GM18907 (cell line): Measurements from ENCODE around the gene ENTPD8.

Source experiments
- ATAC-seq: cut with Tn5 transposase; IDR thresholded peaks from one replicate; pipeline ENCODE4 v1.9.1; 2021; ENCODE audit warnings: mild to moderate bottlenecking, moderate library complexity; ENCODE audit not compliant: unreplicated experiment

ENTPD8 gene

DNA sequence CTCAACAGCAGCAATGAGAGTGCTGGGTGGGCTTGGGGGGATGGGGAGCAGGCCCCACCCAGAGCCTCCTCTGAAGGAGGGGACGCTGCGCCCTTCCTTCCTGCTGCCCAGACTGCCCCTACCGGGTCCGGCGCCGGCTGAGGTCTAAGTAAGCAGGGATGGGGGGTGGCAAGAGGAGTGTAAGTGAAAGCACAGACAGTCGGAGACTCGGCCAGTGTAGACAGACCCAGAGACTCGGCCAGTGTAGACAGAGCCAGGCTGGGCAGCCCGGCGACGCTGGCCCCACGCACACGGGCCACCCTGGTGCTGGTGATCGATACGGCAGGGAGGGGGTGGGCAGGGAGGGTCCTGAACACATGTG lies 7.4 kb upstream of the ENTPD8 start:
- no peak for ATAC-seq

DNA sequence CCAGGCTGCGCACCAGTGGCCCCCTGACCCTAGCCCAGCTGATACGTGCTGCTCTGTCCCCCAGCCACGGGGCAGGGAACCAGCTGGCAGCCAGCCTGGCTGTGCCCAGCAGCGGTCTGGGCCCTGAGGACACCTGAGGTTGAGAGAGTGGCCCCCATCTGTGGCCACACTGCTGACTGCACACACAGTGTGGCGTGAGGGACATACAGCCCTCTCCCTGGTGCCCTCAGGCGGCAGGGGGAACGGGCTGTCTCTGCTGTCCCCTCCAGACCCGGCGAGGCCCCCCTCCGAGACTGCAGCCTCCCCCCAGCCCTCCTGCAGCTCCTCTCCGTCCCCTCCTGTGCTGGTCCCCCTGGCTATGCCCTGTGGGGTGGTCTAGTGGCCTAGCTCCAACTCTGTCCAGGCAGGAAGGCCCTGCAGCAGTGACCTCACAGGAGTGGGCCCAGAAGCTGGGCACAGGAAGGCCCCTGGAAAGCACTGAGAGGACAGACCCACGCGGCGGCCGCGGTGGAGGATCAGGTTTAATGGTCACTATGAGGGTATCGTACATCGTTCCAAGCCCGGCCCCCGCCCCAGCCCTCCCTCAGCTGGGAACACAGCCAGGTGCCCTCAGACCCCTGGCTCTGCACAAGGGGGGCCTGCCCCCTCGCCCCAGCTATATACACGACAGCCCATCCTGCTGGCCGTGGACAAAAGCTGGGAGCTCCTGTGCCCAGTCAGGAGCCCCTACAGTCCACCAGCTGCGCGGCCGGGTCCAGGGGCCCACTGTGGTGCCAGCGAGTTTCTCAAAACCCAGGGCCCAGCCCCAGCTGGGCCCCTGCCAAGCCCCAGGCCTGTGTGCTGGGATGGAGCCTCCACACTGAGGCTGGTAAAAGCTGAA lies 6.8 kb upstream of the ENTPD8 start:
- ATAC-seq: no peak

DNA sequence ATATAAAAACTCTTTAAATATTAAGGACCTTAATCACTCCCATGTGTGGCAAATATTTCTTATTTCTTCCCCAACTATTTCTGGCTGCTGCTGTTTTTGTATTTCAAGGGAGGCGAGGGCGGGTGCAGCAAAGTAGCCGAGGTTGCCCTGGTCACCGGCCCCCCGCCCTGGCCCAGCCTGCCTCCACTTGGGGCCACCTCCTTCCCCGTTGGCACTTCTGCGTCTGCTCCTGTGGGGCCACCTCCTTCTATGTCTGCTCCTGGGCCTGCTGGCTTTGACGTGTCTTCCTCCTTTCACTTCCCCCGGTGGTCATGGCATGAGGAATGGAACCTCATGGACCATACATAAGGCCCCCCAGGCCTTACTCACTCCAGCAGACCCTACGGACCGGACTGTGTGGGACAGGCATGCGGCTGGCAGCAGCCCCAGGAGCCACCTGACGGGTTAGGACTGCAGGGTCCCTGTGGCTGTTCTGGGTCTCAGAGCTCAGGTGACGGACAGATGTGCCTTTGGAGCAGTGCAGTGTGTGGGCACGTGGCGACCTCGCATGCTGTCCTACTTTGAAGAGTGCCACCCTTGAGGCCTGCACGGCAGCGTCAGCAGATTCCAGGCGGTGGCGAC lies 5.8 kb upstream of the ENTPD8 start:
- ATAC-seq: no peak

DNA sequence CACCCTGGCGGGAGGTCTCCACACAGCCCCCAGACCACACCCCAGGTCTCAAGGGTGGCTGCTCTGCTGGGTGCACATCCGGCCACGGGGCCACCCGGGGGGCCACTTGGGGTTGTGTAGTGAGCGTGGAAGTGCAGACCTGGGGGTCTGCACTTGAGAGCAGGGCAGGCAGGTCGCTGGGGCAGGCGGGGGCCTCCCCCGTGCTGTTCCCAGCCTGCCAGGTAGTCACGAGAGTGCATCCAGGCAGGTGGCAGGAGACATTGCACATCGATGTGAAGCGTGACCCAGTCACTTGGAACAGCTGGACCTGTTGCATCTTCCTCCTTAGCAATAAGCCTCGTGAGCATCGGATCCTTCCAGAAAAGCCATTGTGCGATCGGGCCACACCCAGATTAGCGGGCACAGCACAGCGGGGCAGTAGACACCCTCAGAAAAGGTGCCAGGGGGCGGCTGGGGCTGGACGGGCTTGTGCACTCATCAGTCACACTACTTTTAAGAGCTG lies 4.8 kb upstream of the ENTPD8 start:
- no peak for ATAC-seq

DNA sequence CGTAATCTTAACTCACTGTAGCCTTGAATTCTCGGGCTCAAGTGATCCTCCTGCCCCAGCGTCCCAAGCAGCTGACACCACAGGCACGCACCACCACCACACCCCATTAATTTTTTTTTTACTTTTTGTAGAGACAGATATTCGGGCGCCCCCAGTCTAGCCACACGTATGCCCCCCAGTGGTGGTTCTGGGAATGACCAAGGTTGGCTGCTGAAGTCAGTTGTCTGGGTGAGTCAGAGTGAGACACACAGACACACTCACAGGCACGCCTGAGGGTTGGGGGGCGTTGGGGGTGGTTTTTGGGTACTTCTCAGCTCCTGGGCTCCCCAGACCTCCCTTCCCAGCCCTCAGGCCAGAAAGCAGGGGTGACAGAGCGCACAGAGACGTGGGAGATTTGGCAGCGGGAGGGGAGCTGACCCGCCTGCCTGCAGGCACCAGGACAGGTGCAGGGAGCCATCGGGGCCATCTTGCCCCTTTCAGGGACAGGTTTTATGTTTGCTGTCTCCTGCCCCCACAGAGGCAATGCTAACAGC lies 4.2 kb upstream of the ENTPD8 start:
- no peak for ATAC-seq

DNA sequence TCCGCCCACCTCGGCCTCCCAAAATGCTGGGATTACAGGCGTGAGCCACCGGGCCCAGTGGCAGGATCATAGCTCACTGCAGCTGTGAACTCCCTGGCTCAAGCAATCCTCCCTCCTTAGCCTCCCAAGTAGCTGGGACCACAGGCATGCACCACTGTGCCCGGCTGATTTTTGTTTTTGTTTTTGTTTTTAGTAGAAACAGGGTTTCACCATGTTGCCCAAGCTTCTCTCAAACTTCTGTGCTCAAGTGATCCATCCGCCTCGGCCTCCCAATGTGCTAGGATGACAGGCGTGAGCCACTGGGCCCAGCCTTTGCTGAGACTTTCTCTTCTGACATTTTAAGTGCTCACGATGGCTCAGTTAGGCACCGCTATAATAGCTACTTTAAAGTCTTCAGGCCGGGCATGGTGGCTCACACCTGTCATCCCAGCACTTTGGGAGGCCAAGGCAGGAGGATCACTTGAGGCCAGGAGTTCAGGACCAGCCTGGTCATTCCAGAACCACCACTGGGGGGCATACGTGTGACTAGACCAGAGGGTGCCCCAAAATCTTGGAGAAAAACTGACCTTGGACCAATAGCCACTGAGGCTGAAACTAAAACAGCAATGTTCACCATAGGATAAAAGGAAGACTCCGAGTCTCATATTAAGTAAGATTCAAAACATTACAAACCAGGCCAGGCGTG lies 3.1 kb upstream of the ENTPD8 start:
- ATAC-seq: no peak

DNA sequence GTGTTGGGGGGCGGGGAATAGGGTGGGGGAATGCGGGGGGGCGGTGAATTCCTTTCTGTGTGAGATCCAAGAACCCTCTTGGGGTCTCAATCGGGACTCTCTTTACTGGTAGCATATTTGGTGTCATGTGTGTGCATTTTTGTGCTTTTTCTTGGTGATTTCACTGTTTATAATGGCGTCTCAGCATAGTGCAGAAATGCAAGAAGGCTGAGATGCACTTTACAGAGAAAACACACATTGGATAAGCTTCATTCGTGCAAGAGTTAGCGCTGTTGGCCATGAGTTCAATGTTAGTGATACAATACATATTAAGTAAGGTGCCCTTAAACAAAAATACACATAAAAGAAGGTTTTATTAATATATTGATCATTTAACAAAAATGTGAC lies 771 bp upstream of the ENTPD8 start:
- ATAC-seq: no peak

DNA sequence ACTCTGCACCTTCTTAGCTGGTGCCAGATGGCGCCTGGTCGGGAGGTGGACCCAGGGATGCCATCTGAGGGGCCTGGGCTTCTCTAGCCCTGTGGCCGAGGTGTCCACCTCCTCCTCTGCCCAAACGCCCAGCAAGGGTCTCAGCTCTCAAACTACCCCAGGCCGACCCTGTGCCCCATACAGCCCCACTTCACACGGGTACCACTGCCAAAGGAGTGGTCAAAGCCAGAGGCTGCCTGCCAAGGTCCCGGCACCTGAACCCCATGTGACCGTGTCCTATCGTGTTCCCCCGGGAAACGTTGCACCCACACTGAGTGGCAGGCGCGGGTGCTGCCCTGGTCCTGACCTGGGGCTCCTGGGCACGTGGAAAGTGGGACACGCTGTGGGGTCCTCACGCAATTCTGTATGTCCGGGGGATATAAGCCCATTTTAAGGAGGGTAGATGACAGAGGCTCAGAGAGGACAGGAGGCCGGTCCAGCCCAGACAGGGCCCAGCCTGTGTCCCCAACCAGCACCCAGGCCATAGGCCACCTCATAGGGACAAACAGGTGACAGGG lies 1.9 kb downstream of the ENTPD8 start:
- no peak for ATAC-seq

DNA sequence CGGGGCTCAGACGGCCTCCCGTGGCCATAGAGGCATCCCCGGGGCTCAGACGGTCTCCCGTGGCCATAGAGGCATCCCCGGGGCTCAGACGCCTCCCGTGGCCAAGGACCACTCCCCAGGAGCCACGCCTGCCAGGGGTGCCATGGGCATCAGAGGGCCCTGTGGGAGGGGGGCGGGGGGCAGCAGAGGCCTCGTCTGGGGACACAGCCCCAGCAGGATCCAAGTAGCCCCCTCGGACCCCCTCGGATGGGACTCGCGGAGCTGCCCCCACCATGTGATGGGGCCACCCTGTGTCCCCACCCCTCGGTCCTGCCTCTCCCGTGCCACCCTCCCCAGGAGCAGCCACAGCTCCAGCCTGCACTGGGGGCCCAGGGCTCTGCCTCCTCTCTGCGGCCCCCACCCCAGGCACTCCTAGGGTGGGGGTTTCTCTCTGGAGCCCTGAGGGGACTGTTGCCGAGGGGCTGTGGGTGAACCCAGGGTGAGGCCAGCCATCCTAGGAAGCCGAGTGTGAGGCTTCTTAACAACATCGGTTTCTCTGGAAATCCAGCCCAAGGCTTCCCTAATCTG lies 2.5 kb downstream of the ENTPD8 start:
- ATAC-seq: no peak

DNA sequence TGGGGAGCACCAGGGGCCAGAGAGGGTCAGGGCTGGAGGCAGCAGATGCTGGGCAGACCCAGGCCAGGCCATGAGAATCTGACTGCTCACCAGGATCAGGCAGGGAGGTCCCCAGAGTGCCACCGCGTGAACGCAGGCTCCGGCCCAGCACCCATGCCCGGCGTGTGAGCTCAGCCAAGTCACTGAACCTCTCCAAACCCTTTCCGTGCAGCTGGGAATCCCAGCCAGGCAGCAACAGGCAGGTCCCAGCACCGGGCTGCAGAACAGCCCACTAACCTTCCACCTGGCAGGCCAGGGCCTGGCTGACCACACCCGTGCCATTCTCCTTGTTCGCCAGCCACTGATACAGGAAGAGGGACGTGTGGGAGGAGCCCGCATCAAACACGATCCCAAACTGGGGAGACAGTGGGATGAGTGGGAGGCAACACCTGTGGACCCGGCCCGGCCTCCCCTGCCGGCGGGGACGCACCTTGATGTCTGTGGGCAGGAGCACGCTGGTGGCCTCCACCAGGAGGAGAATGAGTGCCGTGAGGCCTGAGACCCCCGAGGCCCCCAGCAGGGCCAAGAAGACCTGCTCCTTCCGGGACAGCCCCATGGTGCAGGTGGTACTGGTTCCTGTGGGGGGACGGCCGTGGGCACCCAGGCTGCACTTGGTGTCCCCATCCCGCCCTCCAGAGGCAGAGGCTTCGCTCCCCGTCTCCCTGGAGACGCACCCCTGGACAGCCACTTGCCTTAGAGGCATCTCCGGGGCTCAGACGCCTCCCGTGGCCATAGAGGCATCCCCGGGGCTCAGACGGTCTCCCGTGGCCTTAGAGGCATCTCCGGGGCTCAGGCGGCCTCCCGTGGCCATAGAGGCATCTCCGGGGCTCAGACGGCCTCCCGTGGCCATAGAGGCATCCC lies 3.2 kb downstream of the ENTPD8 start:
- ATAC-seq: no peak

DNA sequence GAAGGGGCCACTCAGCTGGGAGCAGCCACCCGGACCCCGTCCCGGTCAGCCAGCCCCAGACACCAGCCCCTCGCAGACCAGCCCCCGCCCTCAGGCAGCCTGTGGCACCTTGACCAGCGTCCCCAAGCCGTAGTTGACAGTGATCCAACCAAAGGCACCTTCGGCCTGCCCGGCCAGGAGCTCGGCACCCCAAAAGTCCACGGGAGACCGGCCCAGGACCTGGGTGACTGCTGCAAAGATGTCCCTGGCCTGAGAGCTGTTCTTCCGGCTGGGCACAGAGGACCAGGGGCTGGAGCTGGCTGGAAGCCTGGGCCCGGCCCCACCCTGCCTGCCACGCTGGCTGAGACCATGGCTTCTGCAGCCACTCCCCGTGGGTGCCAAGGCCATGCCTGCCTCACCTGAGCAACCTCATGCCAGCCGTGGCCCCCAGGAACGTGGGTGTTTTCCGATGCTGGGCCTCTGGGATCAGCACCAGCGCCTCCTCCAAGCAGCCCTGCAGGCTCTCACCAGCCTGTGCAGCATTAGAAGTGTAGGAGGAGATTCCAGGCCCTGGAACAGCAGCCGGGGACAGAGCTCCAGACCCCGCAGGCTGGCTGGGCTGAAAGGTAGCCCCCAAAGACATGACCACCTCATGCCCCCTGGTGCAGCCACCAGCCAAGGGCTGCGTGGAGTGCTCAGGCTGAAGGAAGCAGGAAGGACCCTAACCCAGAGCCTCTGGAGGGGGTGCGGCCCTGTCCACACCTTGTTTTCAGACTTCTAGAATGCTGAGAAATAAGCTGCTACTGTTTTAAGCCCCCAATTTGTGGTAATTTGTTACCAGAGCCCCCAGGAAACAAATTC lies 4.2 kb downstream of the ENTPD8 start:
- ATAC-seq: no peak

DNA sequence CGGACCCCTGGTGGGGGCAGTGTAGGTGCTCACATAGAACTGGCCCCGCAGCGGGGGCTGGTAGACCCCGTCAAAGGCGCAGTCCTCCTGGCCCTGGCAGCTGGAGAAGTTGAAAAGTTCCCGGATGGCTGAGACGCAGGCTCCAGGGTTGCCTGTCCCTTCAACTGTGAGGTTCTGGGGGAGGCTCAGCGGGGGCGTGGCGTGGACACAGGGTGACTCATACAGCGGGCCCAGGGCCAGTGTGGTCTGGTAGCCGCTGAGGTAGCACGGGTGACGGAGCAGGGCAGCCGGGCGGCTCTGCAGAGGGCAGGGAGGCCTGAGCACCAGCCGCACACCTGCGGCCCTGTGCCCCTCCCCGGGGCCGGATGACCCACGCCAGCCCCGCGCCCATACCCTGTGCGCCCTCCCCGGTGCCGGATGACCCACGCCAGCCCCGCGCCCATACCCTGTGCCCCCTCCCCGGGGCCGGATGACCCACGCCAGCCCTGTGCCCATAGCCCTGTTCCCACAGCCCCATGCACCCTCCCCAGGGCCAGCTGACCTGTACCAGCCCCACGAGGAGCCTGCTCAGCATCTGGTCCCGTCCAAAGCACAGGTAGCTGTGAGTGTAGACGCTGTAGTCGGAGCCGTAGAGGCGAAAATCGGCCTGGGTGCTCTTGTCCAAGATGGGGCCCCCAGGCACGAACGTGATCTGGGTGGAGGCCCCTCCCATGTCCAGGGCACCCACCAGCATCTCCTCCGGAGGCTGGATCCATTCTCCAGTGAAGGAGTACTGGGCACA lies 5.0 kb downstream of the ENTPD8 start:
- ATAC-seq: no peak

DNA sequence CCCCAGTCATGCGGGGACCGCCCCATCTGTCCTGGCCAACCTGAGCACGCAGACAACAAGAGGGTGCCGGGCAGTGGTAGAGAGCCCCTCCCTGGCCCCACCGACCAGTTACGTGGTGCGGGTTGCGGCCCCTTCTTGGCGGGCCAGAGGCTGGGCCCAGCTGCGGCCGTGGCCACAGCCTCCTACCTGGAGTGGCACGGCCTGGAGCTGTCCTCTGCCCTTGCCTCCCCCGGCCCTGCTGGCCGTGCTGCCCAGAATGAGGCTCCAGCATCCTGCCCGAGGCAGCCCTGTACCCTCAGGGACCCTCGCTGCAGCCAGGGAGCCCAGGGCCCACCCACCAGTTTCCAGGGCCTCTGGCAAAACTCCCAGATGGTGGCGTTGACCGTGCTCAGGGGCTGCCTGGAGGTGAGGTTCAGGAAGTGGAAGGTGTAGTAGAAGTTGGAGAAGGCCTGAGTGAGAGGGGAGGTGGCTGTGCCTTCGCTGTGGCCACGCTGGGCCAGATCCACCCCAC lies 5.7 kb downstream of the ENTPD8 start:
- ATAC-seq: no peak

DNA sequence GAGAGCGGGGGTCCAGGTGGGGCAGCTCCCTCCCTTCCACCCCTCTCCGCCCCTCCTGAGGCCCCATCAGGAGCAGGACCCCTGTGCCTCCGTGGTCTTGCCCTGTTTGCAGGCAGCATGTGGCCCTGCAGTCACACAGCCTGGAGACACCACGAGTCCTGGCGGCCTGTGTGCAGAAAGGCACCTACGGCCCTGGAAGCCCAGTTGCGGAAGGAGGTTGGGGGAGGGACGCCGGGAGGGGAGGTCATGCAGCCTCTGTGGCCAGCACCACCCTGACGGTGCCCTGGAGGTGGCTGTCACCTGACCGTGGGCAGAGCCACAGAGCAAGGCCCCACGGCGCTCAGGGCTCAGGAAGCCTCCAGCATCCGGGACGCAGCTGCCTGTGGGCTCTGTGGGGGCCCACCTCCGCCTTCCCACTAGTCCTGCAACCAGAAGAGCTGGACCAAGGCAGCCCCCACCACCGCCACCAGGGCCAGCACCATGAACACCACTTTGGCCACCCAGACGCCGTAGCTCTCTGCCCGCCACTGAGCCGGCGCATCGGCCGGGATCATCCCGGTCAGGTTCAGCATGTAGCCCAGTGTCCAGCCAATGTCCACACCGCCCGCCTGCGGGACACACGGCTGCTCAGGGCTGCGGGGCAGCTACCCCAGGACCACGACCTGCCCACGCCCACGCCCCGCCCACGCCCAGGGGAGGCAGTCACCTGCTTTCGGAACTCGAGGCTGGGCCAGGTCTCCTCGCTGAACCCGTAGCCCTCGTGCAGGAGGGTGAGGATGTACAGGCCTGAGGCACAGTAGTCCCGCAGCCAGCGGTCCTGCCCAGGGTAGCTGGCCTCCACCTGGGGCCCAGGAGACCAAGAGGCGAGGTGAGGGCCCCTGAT lies 6.4 kb downstream of the ENTPD8 start:
- no peak for ATAC-seq

DNA sequence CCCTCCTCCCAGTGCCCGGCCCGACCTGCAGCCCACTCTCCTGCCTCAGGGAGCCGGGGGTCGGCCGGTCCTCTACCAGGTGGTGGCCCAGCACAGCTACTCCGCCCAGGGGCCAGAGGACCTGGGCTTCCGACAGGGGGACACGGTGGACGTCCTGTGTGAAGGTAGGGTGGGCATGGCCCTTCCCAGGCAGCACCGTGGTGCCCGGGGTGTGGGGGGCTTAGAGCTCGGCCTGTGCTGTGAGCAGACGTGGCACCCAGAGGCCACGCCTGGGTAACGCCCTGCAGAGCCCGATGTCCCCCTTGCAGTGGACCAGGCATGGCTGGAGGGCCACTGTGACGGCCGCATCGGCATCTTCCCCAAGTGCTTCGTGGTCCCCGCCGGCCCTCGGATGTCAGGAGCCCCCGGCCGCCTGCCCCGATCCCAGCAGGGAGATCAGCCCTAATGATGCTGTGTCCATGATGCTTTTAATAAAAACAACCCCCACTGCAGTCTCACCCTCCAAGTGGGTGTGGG lies 7.2 kb downstream of the ENTPD8 start:
- no peak for ATAC-seq

DNA sequence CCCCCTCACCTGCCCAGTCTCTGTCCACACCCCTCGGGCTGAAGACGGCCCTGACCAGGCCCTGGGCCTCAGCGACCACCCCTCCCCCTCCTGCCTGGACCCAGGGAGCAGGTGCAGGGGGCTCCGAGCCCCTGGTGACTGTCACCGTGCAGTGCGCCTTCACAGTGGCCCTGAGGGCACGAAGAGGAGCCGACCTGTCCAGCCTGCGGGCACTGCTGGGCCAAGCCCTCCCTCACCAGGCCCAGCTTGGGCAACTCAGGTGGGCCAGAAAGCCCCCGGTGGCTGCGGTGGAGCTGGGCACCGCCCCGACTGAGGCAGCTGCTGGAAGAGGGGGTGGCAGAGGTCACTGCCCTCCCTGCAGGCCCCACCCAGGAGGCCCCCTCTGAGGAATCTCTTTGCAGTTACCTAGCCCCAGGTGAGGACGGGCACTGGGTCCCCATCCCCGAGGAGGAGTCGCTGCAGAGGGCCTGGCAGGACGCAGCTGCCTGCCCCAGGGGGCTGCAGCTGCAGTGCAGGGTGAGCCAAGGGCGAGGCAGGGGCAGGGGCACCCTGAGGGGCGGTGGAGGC lies 7.7 kb downstream of the ENTPD8 start:
- no peak for ATAC-seq
